OCI-LY1 (cell line): ENCODE results near the gene ESAM.

Experiments used
- CTCF ChIP-seq: fragments of 200-600 bp; sonication (generic), shearing (Covaris generic); IDR thresholded peaks from 2 replicates; pipeline ENCODE4 v1.5.1; 2017; ENCODE audit warnings: mild to moderate bottlenecking, antibody characterized with exemption, low read length, moderate library complexity, mixed read lengths
- EZH2 ChIP-seq: fragments of 200-600 bp; sonication (generic), shearing (Covaris generic); IDR thresholded peaks from 2 replicates; pipeline ENCODE4 v1.8.0; 2017; ENCODE audit warnings: borderline replicate concordance, mixed run types, mild to moderate bottlenecking, antibody characterized with exemption, low read length, moderate library complexity, mixed read lengths

GRCh38 chr11:124763156-124763947 lies 1.3 kb upstream of the ESAM start:
- TF ChIP-seq CTCF (peak; percentile 69), EZH2 (no peak)
